OCI-LY7 (cell line): ENCODE data around the gene SRRM2. TPM values are rescaled to one million over a fixed set of nuclear protein-coding genes. Genes with fewer than 3 reads are reported as not detected.
A peak's percentile ranks its signal among the peaks of the same experiment; 100 is the strongest.

Experiments
- BruUV-seq: library from RNA; stranded (reverse); fragments of 400-500 nt; replicated peaks from 2 replicates; lab custom pipeline; 2021; lab: Mats Ljungman, UMichigan
- CTCF ChIA-PET: fragments of 300-600 bp; sonication (Branson Sonifier 250); formaldehyde crosslinking; loops from one replicate; lab custom pipeline; 2022; ENCODE audit warnings: antibody characterized with exemption; ENCODE audit not compliant: unreplicated experiment; lab: Charles Lee
- POLR2A ChIA-PET: fragments of 300-600 bp; sonication (Branson Sonifier 250); formaldehyde crosslinking; loops from one replicate; lab custom pipeline; 2022; ENCODE audit warnings: antibody characterized with exemption; lab: Charles Lee
- DNase-seq: peaks from one replicate; pipeline ENCODE4 v3.0.0-alpha.2; 2015; ENCODE audit warnings: low spot score
- H2AFZ ChIP-seq: fragments of 200-600 bp; sonication (generic), shearing (Covaris generic); 2 replicates; pipeline ENCODE4 v1.6.1; 2014; ENCODE audit warnings: mild to moderate bottlenecking, antibody characterized with exemption, low read length, moderate library complexity
- H3K27ac ChIP-seq: fragments of 200-600 bp; sonication (generic); 2 replicates; pipeline ENCODE4 v1.5.1; 2014; ENCODE audit warnings: mixed run types, low read depth, mild to moderate bottlenecking, moderate library complexity, low read length, inconsistent platforms; ENCODE audit not compliant: poor library complexity, severe bottlenecking
- H3K36me3 ChIP-seq: fragments of 200-600 bp; sonication (generic); 2 replicates; pipeline ENCODE4 v1.6.1; 2014; ENCODE audit warnings: mild to moderate bottlenecking, antibody characterized with exemption, low read length, moderate library complexity, mixed read lengths; ENCODE audit not compliant: insufficient read depth
- H3K4me1 ChIP-seq: fragments of 200-600 bp; sonication (generic); 2 replicates; pipeline ENCODE4 v1.5.1; 2014; ENCODE audit warnings: mild to moderate bottlenecking, low read length; ENCODE audit not compliant: insufficient read depth, poor library complexity, severe bottlenecking
- H3K4me2 ChIP-seq: fragments of 200-600 bp; sonication (generic); 2 replicates; pipeline ENCODE4 v1.6.1; 2014; ENCODE audit warnings: mild to moderate bottlenecking, low read length
- H3K4me3 ChIP-seq: fragments of 200-600 bp; sonication (generic); 2 replicates; pipeline ENCODE4 v1.5.1; 2014; ENCODE audit warnings: mild to moderate bottlenecking, low read depth, low read length; ENCODE audit not compliant: poor library complexity, severe bottlenecking
- H3K79me2 ChIP-seq: fragments of 200-600 bp; sonication (generic); 2 replicates; pipeline ENCODE4 v1.6.1; 2016; ENCODE audit warnings: low read depth, mild to moderate bottlenecking, low read length, moderate library complexity, mixed read lengths; ENCODE audit not compliant: insufficient read depth
- H3K9me2 ChIP-seq: fragments of 200-600 bp; sonication (generic); 2 replicates; pipeline ENCODE4 v1.6.1; 2016; ENCODE audit warnings: mild to moderate bottlenecking, low read length, mixed read lengths; ENCODE audit not compliant: insufficient read depth
- H3K9me3 ChIP-seq: fragments of 200-600 bp; sonication (generic); 2 replicates; pipeline ENCODE4 v1.6.1; 2014; ENCODE audit warnings: mild to moderate bottlenecking, mixed run types, low read length, mixed read lengths
- H4K20me1 ChIP-seq: fragments of 200-600 bp; sonication (generic); 2 replicates; pipeline ENCODE4 v1.6.1; 2014; ENCODE audit warnings: mild to moderate bottlenecking, antibody characterized with exemption, low read length, moderate library complexity, mixed read lengths; ENCODE audit not compliant: insufficient read depth
- CTCF ChIP-seq: fragments of 200-600 bp; sonication (generic); conservative IDR thresholded peaks from 2 replicates; pipeline ENCODE4 v1.5.1; 2014; ENCODE audit warnings: mild to moderate bottlenecking, antibody characterized with exemption, low read length, moderate library complexity, mixed read lengths
- EZH2phosphoT487 ChIP-seq: fragments of 200-600 bp; sonication (generic); IDR thresholded peaks from 2 replicates; pipeline ENCODE4 v1.6.1; 2018; ENCODE audit warnings: low read depth, borderline replicate concordance, mild to moderate bottlenecking, mixed run types, antibody characterized with exemption, low read length, moderate library complexity, mixed read lengths
- intact Hi-C: fragments of 100-400 bp; cut with micrococcal nuclease; formaldehyde crosslinking; loops from one replicate; pipeline ENCODE4 v1.10.0; 2022; ENCODE audit not compliant: unreplicated experiment
- total RNA-seq, 2 experiments: library from RNA; depleted of rRNA in 1 of 2; stranded (reverse); fragments of >200 nt in 1 of 2; shearing (Covaris generic) in 1 of 2; gene quantifications; 2 replicates each; pipeline ENCODE4 v1.2.3, GENCODE V29; 2014 to 2022

Gene SRRM2
- total RNA-seq, 2 experiments from 2014 or later, result 208 to 819 TPM

- TF ChIP-seq EZH2phosphoT487 (no peak), CTCF (no peak)
- Histone ChIP-seq H3K4me1 (peaks cover 15% of the 10 kb centered on the region), H3K4me2 (no peak overlapping the region), H3K79me2 (peaks cover 24% of the 10 kb centered on the region), H3K4me3 (no peak overlapping the region), H3K27ac (no peak overlapping the region), H3K36me3 (peaks cover 73% of the 10 kb centered on the region), H2AFZ (no peak overlapping the region), H4K20me1 (peaks cover 10% of the 10 kb centered on the region; the same call in 1 of the 2 replicates), H3K9me3 (no peaks in the 10 kb centered on the region), H3K9me2 (no peaks in the 10 kb centered on the region)
- DNase-seq, result no peak
- POLR2A ChIA-PET, result no interaction called here
- CTCF ChIA-PET, result no interaction called here
- intact Hi-C loops, result no loop called here
- no TSS peak for BruUV-seq
Measured at GRCh38 chr16:2773188-2773968, 20.9 kb downstream of the SRRM2 start.

GRCh38 chr16:2774161-2774891, 21.9 kb downstream of the SRRM2 start:
- Histone ChIP-seq H3K36me3 (peaks cover 63% of the 10 kb centered on the region), H3K27ac (no peak overlapping the region), H3K4me2 (no peak overlapping the region), H3K4me3 (no peak overlapping the region), H2AFZ (no peak overlapping the region), H3K4me1 (peaks cover 18% of the 10 kb centered on the region), H3K9me2 (no peaks in the 10 kb centered on the region), H3K9me3 (no peaks in the 10 kb centered on the region), H4K20me1 (peaks cover 10% of the 10 kb centered on the region; the same call in 1 of the 2 replicates), H3K79me2 (peaks cover 26% of the 10 kb centered on the region)
- CTCF ChIA-PET, result no interaction called here
- intact Hi-C loops, result no loop called here
- no peak for TF ChIP-seq CTCF
- TF ChIP-seq EZH2phosphoT487, result no peak
- POLR2A ChIA-PET, result no interaction called here
- no peak for DNase-seq
- TSS peak; percentile 52 for BruUV-seq
